SK-N-SH (cell line): ENCODE data around the gene CTBP1. TPM values are rescaled to one million over a fixed set of nuclear protein-coding genes. Genes with fewer than 3 reads are reported as not detected.

ENCODE experiments used
- CTCF ChIA-PET: fragments of 300-600, 350-600 bp; formaldehyde crosslinking; extraction: SDS; loops from one replicate; lab custom pipeline; 2021; lab: Yijun Ruan, JAX
- POLR2A ChIA-PET: fragments of 350-600 bp; sonication (Branson Sonifier 250); formaldehyde crosslinking; extraction: SDS; loops from one replicate; lab custom pipeline; 2020; ENCODE audit warnings: antibody characterized with exemption, inconsistent platforms; lab: Yijun Ruan, JAX
- DNase-seq: peaks from one replicate; pipeline ENCODE4 v3.0.0; 2012
- H2AFZ ChIP-seq: fragments of 200-600 bp; sonication (generic); 2 replicates; pipeline ENCODE4 v1.8.1; 2016; ENCODE audit warnings: antibody characterized with exemption, mild to moderate bottlenecking, low read depth
- H3F3A ChIP-seq: fragments of 200-600 bp; sonication (generic); replicated peaks from 2 replicates; pipeline ENCODE3; 2016; ENCODE audit warnings: antibody characterized with exemption, mild to moderate bottlenecking; ENCODE audit not compliant: insufficient read depth
- H3K27ac ChIP-seq, 2 experiments: fragments of 200-500 bp in 1 of 2; fragments of 200-600 bp in 1 of 2; sonication (Bioruptor generic) in 1 of 2; sonication (generic), shearing (Covaris generic) in 1 of 2; 2 replicates each; pipeline versions ENCODE4 v1.5.1 to v1.6.1; 2014 to 2016; ENCODE audit warnings: low read depth in 2 of 2, inconsistent platforms in 1 of 2, low read length in 1 of 2, mild to moderate bottlenecking in 1 of 2, mixed read lengths in 1 of 2
- H3K27me3 ChIP-seq: fragments of 200-600 bp; sonication (generic), shearing (Covaris generic); 2 replicates; pipeline ENCODE4 v1.6.1; 2016; ENCODE audit warnings: mixed run types; ENCODE audit not compliant: insufficient read depth
- H3K36me3 ChIP-seq, 2 experiments: fragments of 200-500 bp in 1 of 2; fragments of 200-600 bp in 1 of 2; sonication (Bioruptor generic) in 1 of 2; sonication (generic) in 1 of 2; replicated peaks in 1 of 2; 2 replicates each; pipeline versions ENCODE3 to v1.5.1; 2014 to 2016; ENCODE audit warnings: low read length in 1 of 2, mild to moderate bottlenecking in 1 of 2; ENCODE audit not compliant: insufficient read depth in 2 of 2, control insufficient read depth in 1 of 2
- H3K4me1 ChIP-seq, 2 experiments: fragments of 200-500 bp in 1 of 2; fragments of 200-600 bp in 1 of 2; sonication (Bioruptor generic) in 1 of 2; sonication (generic), shearing (Covaris generic) in 1 of 2; 2 replicates each; pipeline versions ENCODE4 v1.5.1 to v1.6.1; 2014 to 2016; ENCODE audit warnings: low read depth in 1 of 2, low read length in 1 of 2, mixed run types in 1 of 2; ENCODE audit not compliant: insufficient read depth in 2 of 2, control insufficient read depth in 1 of 2
- H3K4me2 ChIP-seq: fragments of 200-600 bp; sonication (generic), shearing (Covaris generic); 2 replicates; pipeline ENCODE4 v1.6.1; 2017; ENCODE audit warnings: mixed run types
- H3K4me3 ChIP-seq, 2 experiments: fragments of 200-500 bp in 1 of 2; fragments of 200-600 bp in 1 of 2; sonication (Bioruptor generic) in 1 of 2; sonication (generic), shearing (Covaris generic) in 1 of 2; 2 replicates each; pipeline versions ENCODE4 v1.5.1 to v1.8.1; 2014 to 2016; ENCODE audit warnings: low read depth in 2 of 2, inconsistent platforms in 1 of 2, low read length in 1 of 2, mild to moderate bottlenecking in 1 of 2, mixed read lengths in 1 of 2, moderate library complexity in 1 of 2
- H3K79me2 ChIP-seq: fragments of 200-600 bp; sonication (generic); 2 replicates; pipeline ENCODE4 v1.8.1; 2017; ENCODE audit warnings: mild to moderate bottlenecking; ENCODE audit not compliant: insufficient read depth
- H3K9ac ChIP-seq: fragments of 200-600 bp; sonication (generic); 2 replicates; pipeline ENCODE4 v1.6.1; 2017; ENCODE audit warnings: mixed run types
- H3K9me2 ChIP-seq: fragments of 200-600 bp; sonication (generic); 2 replicates; pipeline ENCODE4 v1.6.1; 2017; ENCODE audit warnings: mixed run types
- H3K9me3 ChIP-seq: fragments of 200-600 bp; sonication (generic); 2 replicates; pipeline ENCODE4 v1.6.1; 2017; ENCODE audit warnings: mixed run types, mild to moderate bottlenecking, moderate library complexity
- H4K20me1 ChIP-seq: fragments of 200-600 bp; sonication (generic); 2 replicates; pipeline ENCODE4 v1.6.1; 2017; ENCODE audit warnings: mild to moderate bottlenecking, mixed run types; ENCODE audit not compliant: insufficient read depth
- ELF1 ChIP-seq: IDR thresholded peaks from 2 replicates; pipeline ENCODE4 v1.4.0; 2012
- FOSL2 ChIP-seq: IDR thresholded peaks from 2 replicates; pipeline ENCODE4 v1.4.0; 2012; ENCODE audit warnings: low read depth, mild to moderate bottlenecking, moderate library complexity, borderline replicate concordance
- FOXM1 ChIP-seq: IDR thresholded peaks from 2 replicates; pipeline ENCODE4 v1.4.0; 2012; ENCODE audit warnings: low read depth, mild to moderate bottlenecking
- GATA2 ChIP-seq: sonication (generic); formaldehyde crosslinking; IDR thresholded peaks from 2 replicates; pipeline ENCODE4 v1.5.0; 2020; ENCODE audit warnings: mild to moderate bottlenecking, missing genetic modification reagents
- IRF3 ChIP-seq: fragments of 150-350 bp; IDR thresholded peaks from 2 replicates; pipeline ENCODE4 v1.6.1; 2016; ENCODE audit warnings: mild to moderate bottlenecking, low read depth, low read length
- MAX ChIP-seq: IDR thresholded peaks from 2 replicates; pipeline ENCODE4 v1.4.0; 2012; ENCODE audit warnings: low read depth
- NRF1 ChIP-seq: IDR thresholded peaks from 2 replicates; pipeline ENCODE4 v1.6.1; 2012; ENCODE audit warnings: low read depth, mild to moderate bottlenecking, low read length
- PBX3 ChIP-seq: IDR thresholded peaks from 2 replicates; pipeline ENCODE4; 2012
- POLR2AphosphoS5 ChIP-seq: IDR thresholded peaks from 2 replicates; pipeline ENCODE4 v1.6.1; 2012; ENCODE audit warnings: low read depth, low read length
- RAD21 ChIP-seq: IDR thresholded peaks from 2 replicates; pipeline ENCODE4 v1.6.1; 2012; ENCODE audit warnings: mild to moderate bottlenecking, low read length
- REST ChIP-seq: IDR thresholded peaks from 2 replicates; pipeline ENCODE4 v1.6.1; 2012; ENCODE audit warnings: mild to moderate bottlenecking, low read depth, low read length, moderate library complexity
- SMC3 ChIP-seq: IDR thresholded peaks from 2 replicates; pipeline ENCODE4 v1.6.1; 2012; ENCODE audit warnings: low read depth, low read length, improper control_type of control experiment
- TAF1 ChIP-seq: IDR thresholded peaks from 2 replicates; pipeline ENCODE4 v1.6.1; 2012; ENCODE audit warnings: low read depth, mild to moderate bottlenecking, low read length, moderate library complexity, borderline replicate concordance
- YY1 ChIP-seq: IDR thresholded peaks from 2 replicates; pipeline ENCODE4 v1.4.0; 2012; ENCODE audit warnings: low read depth, mild to moderate bottlenecking
- ZBTB33 ChIP-seq: IDR thresholded peaks from 2 replicates; pipeline ENCODE4 v1.4.0; 2012; ENCODE audit warnings: low read depth, borderline replicate concordance
- WGBS: methylation state at CpG from one replicate; pipeline ENCODE4 v1.1.6; 2017; ENCODE audit warnings: low lambda C conversion rate; 5-methylcytosine and 5-hydroxymethylcytosine counted together
- polyA plus RNA-seq, 3 experiments: library from polyadenylated mRNA; depleted of rRNA; stranded (reverse); fragments of >200 nt; gene quantifications; 2 replicates each; pipeline ENCODE4 v1.2.3, GENCODE V29; 2012

CTBP1 gene
- polyA plus RNA-seq, 1 of the 3 experiments (the other 2 are of a cell fraction), result 183 TPM

GRCh38 chr4:1169171-1169671 is 79.7 kb downstream of the CTBP1 start:
- no peaks in the 10 kb centered on the region for H3K9me2 ChIP-seq
- no peak for DNase-seq
- ChIA-PET CTCF (interaction anchor here (4.1 to 4.7 kb wide), 2 partner anchors 64 to 99 kb away, joined by 27 to 33 read pairs; no protein-coding TSS in a partner anchor), POLR2A (no interaction called here)
- H3F3A ChIP-seq, result no peaks in the 10 kb centered on the region
- no peak overlapping the region for H3K9ac ChIP-seq
- no peak overlapping the region for H3K27ac ChIP-seq
- no peaks in the 10 kb centered on the region for H3K9me3 ChIP-seq
- H3K27me3 ChIP-seq, result peaks cover 12% of the 10 kb centered on the region
- H3K4me3 ChIP-seq, result no peak overlapping the region
- H3K4me1 ChIP-seq, result peaks cover 0 to 6% of the 10 kb centered on the region in 2 experiments; a peak in 1 of 4 replicates
- no peak overlapping the region for H3K4me2 ChIP-seq
- 75% methylated on average over 9 of the region's 17 CpGs for WGBS
- TF ChIP-seq FOXM1 (no peak), ELF1 (no peak), POLR2AphosphoS5 (no peak), NRF1 (no peak), FOSL2 (no peak), ZBTB33 (no peak), YY1 (no peak), GATA2 (CRISPR knock-in tag) (no peak), IRF3 (no peak), SMC3 (no peak), PBX3 (no peak), TAF1 (no peak), RAD21 (no peak), MAX (no peak), REST (no peak)
- no peak overlapping the region for H2AFZ ChIP-seq
- H3K79me2 ChIP-seq, result no peaks in the 10 kb centered on the region
- no peaks in the 10 kb centered on the region for H4K20me1 ChIP-seq
- no peaks in the 10 kb centered on the region for H3K36me3 ChIP-seq
